ENCODE data around the gene NENF.

The NENF gene

DNA sequence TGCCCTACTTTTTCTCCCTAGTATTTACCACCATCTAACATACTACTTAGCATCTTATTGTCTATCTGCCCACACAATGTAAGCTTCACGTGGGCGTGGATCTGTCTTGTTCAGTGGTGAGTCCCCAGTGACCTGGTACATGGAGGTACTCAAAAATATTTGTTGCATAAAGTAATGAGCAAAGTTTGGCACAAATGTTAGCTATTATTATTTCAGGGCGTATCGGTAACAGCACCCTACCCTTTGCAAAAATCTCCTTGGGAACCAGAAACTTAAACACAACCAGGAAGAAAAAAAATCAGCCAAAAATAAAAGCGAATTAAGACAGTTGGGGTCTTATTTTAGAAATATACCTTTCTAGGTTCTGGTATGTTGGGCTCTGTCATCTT is 454 bp upstream of the NENF start:
- DNase-seq: no peak

DNA sequence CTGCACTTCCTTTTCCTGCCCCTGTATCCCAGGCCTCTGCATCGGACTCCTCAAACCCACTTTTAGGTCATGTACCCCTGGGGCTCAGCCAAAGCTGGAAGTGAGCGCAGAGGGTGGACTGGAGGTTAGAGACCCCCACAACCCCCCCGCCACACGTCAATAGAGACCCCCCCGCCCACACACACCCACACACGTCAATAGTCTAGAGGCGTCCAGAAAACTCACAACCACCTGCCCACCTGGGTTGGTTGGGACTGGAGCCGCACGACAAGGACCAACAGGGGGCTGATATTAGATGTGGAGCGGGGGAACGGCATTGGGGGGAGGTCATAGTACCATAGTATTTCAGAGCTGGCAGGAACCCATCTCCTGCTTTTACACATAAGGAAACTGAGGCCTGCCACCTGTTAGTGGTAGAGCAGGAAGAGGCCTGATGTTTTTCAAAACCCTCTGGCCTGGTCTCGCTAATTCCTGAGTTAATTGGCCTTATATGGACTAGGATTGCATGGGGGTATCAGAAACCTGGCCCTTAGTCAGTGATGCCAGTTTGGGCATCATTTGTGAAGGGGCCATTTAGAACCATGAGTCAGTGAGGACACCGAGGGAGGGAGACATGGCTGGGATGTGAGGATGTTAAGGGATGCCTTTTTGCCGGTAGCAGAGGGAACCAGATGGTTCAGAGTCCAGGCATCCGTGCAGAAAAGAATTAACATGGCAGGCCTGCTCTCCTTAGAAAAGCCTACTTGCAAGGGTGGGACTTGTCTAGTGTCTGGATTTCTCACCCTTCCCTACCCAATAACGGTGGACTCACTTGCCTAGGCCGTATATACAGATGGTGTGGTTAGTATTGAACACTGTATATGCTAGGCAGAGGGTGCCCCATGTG is 1.1 kb downstream of the NENF start:
- DNase-seq: no peak

DNA sequence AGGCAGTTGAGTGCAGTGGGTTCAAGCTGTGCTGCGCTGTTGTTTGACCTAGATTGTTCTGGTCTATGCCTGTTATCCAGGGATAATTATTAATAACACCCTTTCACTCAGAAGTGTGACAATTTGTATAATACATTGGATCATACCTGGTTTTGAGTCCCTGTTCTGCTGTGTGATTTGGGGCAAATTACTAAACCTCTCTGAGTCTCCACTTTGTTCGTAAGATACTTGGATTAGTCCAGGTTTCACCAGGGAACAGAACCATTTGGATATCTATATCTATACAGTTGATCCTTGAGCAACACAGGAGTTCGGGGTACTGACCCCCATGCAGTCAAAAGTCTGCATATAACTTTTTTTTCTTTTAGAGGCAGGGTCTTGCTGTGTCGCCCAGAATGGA is 2.3 kb downstream of the NENF start:
- no peak for DNase-seq

- no peak for DNase-seq
Measured at GRCh38 chr1:212437179-212437798, 4.6 kb downstream of the NENF start.

DNA sequence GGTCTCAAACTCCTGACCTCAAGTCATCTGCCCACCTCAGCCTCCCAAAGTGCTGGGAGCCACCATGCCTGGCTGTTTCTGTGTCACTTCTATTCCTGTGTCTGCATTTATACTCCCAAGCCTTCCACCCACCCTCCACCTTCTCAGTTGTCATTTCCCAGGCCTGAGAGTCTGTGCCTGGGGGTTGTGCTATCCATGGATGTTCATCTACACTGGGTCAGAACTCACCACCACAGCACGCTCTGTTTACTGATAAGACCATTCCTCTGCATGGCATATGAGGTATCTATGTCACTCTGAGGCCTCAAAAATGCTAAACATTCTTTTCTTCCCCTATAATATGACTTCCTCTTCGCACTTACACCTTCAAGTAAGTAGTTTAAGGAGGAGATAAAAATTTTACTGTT is 6.1 kb downstream of the NENF start:
- DNase-seq: no peak

DNA sequence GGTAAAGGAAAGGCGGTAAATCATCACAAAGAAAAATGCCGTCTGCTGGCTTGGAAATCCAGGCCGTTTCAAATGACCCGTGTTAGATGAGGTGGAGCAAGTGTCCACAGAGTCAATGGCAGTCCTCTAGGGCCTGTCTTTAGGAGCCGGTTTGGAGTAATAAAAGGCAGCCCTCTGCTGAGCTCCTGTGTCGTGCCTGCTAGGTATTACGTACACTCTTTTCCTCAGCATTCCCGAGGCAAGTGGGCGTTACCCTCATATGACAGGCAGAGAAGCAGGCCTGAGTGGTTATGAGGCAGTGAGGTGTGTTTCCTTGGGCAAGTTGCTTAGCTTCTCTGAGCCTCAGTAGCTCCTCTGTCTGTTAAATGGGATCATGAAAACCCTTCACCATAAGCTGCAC is 7.7 kb downstream of the NENF start:
- DNase-seq: no peak

- DNase-seq: no peak
Measured at GRCh38 chr1:212442408-212442807, 9.7 kb downstream of the NENF start.

GRCh38 chr1:212446333-212446732 is 13.6 kb downstream of the NENF start:
- DNase-seq: no peak

- no peak for DNase-seq
Measured at GRCh38 chr1:212447478-212447877, 14.8 kb downstream of the NENF start.

GRCh38 chr1:212450331-212450881 is 17.7 kb downstream of the NENF start:
- no peak for DNase-seq

DNA sequence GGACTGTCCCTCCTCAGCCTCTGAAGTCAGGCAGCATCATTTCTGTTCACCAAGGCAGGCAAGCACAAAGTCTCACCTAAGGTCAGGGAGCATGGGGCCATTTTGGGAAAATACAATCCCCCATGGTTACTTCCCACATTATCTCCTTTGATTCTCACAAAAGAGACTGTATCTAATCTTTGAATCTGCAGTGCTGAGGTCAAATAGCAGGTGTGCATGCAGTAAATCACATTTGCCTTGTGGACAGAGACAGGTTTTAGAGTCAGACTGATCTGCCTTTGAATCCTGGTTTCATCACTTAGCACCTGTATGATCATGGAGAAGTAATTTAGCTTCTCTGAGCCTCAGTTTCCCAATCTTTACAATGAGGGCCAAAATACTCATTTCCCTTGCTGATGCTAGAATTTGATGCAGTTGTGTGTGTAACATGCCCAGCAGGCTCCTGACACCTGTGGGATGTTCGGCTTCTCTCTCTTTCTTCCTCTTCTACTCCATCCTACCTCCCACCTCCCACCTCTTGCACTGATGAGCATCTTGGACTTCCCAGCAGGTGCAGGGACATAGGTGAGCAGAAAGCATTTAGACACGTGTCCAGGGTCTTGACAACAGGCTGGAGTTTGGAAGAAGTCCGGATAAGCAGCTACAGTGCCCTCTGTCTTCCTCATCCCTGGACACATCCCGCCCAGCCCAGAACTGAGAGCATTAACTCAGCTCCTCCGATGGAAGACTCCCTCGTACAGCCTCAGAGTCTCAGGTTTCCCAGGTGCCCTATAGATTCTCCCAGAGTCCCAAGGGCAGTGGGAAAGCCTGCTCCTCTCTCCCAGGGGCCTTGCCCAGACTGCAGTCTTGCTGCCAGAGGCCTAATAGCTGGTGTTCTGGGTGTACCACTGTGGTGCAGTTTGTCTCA is 18.9 kb downstream of the NENF start:
- no peak for DNase-seq

DNA sequence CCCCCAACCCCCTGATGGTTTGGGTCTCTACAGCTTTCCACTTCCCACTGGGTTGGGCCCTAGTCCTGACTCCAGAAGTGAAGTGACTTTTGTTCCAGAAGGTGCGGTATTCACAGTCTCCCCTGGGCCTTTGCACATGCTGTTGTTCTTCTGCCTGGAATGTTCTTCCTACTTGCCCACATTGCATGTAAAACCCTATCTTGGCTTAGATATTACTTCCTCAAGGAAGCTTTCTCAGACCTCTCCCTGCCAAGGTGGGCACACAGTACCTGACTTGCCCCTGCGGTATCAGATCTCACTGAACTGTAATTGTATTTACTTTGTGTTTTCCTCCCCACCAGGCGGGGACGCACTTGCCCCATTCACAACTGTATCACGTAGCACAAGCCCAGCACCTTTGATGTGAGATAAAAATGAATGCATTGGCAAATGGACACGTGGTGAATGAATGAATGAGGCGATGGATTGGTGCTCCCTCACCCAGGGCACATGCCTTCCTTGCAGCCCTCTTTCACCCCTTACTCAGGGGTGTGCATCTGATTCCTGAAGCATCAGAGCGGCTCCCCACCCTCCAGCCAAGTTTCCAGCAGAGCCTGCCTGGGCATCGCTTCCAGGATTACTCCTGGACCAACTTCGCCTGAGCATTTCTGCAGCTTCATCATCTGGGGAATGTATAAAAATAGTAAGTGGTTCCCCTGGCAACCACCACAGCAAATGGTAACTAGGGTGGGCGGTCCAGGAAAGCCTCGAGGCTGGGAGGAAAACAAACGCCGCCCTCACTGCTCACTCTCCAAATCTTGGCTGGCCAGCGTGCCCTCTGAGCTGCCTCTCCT is 19.8 kb downstream of the NENF start:
- DNase-seq: peak; percentile 50

DNA sequence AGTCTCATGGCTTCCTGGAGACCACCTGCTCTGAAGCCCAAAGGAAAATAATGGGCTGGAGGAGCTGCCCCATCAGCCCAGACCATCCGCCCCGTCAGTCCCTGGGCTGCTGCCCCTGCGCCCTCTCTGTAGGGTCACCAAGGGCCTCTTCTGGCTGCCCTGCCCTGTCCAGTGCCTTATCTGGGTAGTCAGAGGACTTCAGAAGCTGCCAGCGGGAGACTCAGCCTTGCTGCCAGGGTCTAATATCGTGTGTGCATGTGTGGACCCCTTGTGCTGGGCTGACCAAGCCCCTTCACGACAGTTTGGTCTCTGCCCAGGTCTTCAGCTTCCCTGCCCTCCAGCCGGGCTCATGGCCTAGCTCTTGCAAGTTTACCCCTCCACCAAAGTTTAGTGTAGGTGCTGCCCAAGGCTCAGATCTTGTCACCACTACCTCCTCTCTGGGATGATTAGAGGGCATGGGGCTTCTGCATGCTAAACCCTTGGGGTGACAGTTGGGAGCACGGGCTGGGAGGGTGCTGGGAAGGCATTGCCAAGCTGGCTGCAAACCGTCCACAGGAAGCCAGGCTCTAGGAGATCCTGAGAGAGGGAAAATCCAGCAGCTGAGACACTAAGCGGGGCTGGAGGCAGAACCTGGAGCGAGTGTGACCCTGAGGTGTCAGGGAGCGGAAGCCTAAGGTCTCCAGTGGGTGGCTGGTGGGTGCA is 20.6 kb downstream of the NENF start:
- DNase-seq: no peak

DNA sequence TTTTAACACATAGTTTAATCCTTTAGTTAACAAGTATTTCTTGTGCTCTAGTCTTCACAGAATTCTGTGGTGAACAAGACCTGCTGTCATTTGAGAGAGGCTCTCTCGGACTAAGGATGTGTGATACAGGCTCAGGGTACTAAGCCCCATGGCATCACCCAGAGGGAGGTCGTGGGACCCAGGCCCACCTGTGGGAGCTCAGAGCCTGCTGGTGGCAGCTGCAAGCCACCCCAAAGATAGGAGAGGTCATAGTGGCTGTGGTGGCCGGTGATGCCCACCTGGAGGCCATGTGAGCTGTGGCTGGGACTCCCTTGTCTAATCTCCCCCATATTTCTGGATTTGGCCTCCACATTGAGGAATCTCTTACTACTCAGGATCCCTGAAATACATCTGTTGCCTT is 22.0 kb downstream of the NENF start:
- no peak for DNase-seq

DNA sequence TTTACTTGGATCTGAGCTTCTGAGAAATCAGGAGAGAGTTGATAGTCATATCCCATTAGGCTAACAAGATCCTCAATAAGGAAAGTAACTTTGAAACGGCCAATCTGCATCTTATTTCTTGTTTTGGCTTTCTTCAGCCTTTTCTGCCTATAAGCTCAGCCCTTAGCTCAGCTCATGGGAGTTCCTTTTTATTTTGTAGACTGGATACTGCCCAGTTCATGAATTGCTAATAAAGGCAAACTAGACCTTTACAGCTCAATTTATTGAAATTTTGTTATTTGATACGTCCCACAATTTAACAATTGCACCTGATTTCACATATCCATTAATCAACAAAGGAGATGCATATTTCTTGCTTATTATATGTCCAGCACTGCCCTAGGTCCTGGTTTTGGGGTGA is 22.7 kb downstream of the NENF start:
- DNase-seq: no peak

DNA sequence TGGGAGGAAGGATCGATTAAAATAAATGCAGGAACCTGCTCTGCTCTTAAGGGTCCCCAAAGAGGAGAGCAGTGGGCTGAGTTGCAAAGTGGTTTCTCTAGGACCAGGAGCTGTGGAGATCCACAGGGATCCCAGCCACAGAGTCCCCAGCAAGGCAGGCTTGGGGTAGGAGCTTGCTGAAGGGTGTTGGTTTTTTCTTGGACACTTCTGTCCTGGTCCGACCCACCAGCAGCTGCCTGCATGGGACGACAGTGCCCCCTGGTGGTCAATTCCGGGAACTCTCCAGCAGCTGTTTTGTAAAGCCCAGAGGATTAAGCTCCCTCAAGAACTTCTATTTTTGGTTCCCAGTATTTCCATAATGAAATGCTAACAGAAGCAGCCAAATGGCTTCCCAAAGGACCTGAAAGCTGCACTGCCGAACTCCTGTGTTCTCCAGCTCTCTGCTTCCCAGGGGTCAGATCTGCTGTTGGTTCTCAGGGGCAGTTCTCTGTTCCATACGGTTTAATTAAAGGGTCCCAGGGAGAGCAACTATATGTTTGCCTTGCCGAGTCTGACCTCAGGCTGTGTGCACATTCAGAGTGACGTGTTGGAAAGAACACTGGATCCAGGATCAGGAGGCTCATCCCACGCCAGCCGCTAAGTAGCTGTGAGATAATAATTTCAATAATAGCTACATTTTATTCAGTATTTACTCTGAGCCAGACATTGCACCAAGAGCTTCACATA is 23.2 kb downstream of the NENF start:
- peak; percentile 64 for DNase-seq

- DNase-seq: peak; percentile 18
Measured at GRCh38 chr1:212457740-212458338, 25.1 kb downstream of the NENF start.

DNA sequence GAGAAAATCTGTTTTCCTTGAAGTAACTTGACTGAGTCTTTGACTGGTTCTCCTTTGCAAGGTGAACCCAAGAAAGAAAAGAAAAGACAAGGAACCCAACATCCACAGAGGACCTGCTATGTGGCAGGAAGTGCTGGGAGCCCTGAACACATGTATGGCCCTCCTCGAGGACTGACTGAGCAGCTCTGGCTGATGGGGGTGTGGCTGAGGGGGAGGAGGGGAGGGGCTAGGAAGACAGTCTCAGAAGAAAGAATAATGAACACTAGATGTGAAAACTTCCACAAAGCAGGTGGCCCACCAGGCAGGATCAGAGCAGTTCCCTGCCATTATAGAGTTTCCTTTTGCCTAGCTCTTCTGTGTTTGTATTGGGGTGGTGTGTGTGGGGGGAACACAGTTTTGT is 26.1 kb downstream of the NENF start:
- no peak for DNase-seq

DNA sequence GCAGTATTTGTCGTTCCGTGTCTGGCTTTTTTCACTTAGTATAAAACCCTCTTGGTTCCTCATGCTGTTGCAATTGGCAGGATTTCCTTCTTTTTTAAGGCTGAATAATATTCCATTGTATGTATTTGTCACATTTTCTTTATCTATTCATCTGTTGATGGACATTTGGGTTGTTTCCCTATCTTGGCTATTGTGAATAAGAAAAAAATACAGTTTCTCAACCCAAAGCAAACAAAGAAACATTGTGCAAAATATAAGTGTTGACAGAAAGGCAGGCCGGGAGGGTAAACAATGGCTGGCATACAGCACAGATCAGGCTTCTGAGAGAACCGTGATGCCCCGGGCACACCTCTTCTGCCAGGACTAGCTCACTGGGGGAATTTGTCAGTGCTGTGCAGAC is 26.9 kb downstream of the NENF start:
- no peak for DNase-seq

DNA sequence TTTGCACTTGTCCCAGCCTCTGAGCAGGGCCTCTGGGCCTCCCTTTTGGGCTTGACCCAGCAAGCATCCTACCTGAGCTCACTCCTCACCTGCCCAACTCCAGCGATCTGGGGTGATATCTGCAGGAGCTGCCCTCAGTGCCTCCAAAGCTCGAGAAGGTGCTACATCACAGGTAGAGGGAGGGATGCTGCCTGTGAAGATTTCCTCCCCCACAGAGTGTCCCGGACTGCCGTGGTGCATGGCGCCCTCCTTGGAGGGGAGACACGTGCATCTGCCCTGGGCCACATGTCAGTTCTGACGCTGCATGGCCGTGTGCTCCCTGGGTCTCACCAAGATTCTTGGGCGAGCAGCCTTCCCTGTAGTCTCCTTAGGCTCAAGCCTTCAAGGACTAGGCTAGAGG is 27.7 kb downstream of the NENF start:
- no peak for DNase-seq

Measured in fibroblast of skin of right quadriceps (primary cell).